Trophoblast cell (in vitro differentiated cells and primary cell): ENCODE results near the gene OSBPL1A.

Experiments
- DNase-seq, 2 donors: peaks; one replicate each; pipeline ENCODE4 v3.0.0-alpha.2; 2016
- H2AFZ ChIP-seq: 2 replicates; pipeline ENCODE4 v1.6.1; 2013; ENCODE audit warnings: low read length, moderate library complexity, mild to moderate bottlenecking; ENCODE audit not compliant: insufficient read depth, poor library complexity
- H2AK5ac ChIP-seq: 2 replicates; pipeline ENCODE4 v1.6.1; 2013; ENCODE audit warnings: mild to moderate bottlenecking, low read length
- H2BK120ac ChIP-seq: 2 replicates; pipeline ENCODE4 v1.6.1; 2013; ENCODE audit warnings: low read length, mild to moderate bottlenecking, moderate library complexity; ENCODE audit not compliant: insufficient read depth, poor library complexity
- H2BK12ac ChIP-seq: 2 replicates; pipeline ENCODE4 v1.6.1; 2013; ENCODE audit warnings: mild to moderate bottlenecking, low read length, moderate library complexity
- H2BK5ac ChIP-seq: 2 replicates; pipeline ENCODE4 v1.6.1; 2013; ENCODE audit warnings: low read length, low read depth, moderate library complexity, mild to moderate bottlenecking; ENCODE audit not compliant: poor library complexity
- H3K14ac ChIP-seq: 2 replicates; pipeline ENCODE4 v1.6.1; 2013; ENCODE audit warnings: mild to moderate bottlenecking, low read length
- H3K18ac ChIP-seq: 2 replicates; pipeline ENCODE4 v1.6.1; 2013; ENCODE audit warnings: mild to moderate bottlenecking, low read length
- H3K23ac ChIP-seq: 2 replicates; pipeline ENCODE4 v1.6.1; 2013; ENCODE audit warnings: low read length
- H3K27ac ChIP-seq: 2 replicates; pipeline ENCODE4 v1.5.1; 2013; ENCODE audit warnings: low read depth, mild to moderate bottlenecking, inconsistent platforms, low read length, moderate library complexity
- H3K27me3 ChIP-seq: 2 replicates; pipeline ENCODE4 v1.6.1; 2013; ENCODE audit warnings: inconsistent platforms, mild to moderate bottlenecking, low read length, moderate library complexity; ENCODE audit not compliant: insufficient read depth
- H3K36me3 ChIP-seq, 2 experiments: 1 replicate in 1 of 2; 2 replicates in 1 of 2; pipeline ENCODE4 v1.6.1; 2013; ENCODE audit warnings: low read length in 2 of 2, mild to moderate bottlenecking in 2 of 2, moderate library complexity in 1 of 2; ENCODE audit not compliant: insufficient read depth in 2 of 2, control insufficient read depth in 1 of 2
- H3K4ac ChIP-seq: 2 replicates; pipeline ENCODE4 v1.6.1; 2013; ENCODE audit warnings: low read depth, mild to moderate bottlenecking, low read length, moderate library complexity
- H3K4me1 ChIP-seq, 2 experiments: 1 replicate in 1 of 2; 2 replicates in 1 of 2; pipeline ENCODE4 v1.6.1; 2013; ENCODE audit warnings: low read length in 2 of 2, mild to moderate bottlenecking in 2 of 2, moderate library complexity in 1 of 2; ENCODE audit not compliant: insufficient read depth in 2 of 2, control insufficient read depth in 1 of 2
- H3K4me2 ChIP-seq: 2 replicates; pipeline ENCODE4 v1.6.1; 2013; ENCODE audit warnings: inconsistent platforms, mild to moderate bottlenecking, low read length, moderate library complexity
- H3K4me3 ChIP-seq: 2 replicates; pipeline ENCODE4 v1.5.1; 2013; ENCODE audit warnings: mild to moderate bottlenecking, low read depth, low read length, inconsistent platforms
- H3K79me1 ChIP-seq: one replicate; pipeline ENCODE4 v1.6.1; 2013; ENCODE audit warnings: low read length
- H3K79me2 ChIP-seq: 2 replicates; pipeline ENCODE4 v1.6.1; 2013; ENCODE audit warnings: low read length, mild to moderate bottlenecking; ENCODE audit not compliant: control insufficient read depth, insufficient read depth, poor library complexity
- H3K9ac ChIP-seq: 2 replicates; pipeline ENCODE4 v1.6.1; 2013; ENCODE audit warnings: mild to moderate bottlenecking, low read length
- H3K9me3 ChIP-seq: 2 replicates; pipeline ENCODE4 v1.6.1; 2013; ENCODE audit warnings: low read depth, mild to moderate bottlenecking, control low read depth, inconsistent platforms, low read length; ENCODE audit not compliant: insufficient read depth
- H4K12ac ChIP-seq: 2 replicates; pipeline ENCODE4 v1.6.1; 2013; ENCODE audit warnings: low read depth, mild to moderate bottlenecking, low read length, moderate library complexity
- H4K8ac ChIP-seq: 2 replicates; pipeline ENCODE4 v1.6.1; 2013; ENCODE audit warnings: low read depth, mild to moderate bottlenecking, low read length, moderate library complexity
- H4K91ac ChIP-seq: one replicate; pipeline ENCODE4 v1.6.1; 2013; ENCODE audit warnings: low read depth, mild to moderate bottlenecking, low read length, moderate library complexity
- WGBS: extraction: QIAGEN DNeasy Blood & Tissue Kit; methylation state at CpG from one replicate; pipeline ENCODE4 v1.1.7; 2013; ENCODE audit warnings: missing lambda C conversion rate; ENCODE audit not compliant: insufficient read length, insufficient coverage; ENCODE audit errors: extremely low coverage; 5-methylcytosine and 5-hydroxymethylcytosine counted together

OSBPL1A gene

DNA sequence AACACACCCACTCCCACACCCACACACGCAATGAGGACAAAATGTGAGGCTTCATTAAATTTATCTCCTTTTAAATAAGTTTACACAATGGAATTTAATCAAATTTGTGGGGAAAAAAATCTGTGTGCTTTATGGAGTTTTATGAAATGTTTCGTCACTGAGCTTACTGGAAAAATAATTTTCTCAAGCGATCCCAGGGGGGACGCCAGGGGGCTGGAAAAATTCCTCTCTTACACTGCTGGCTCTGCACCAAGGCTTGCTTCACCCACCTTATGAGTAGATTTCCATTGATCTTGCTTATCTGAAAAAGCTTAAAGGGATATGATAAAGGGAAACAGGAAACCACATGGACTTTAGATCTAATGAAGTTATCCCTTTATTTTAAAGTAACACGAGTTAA lies 163.3 kb downstream of the OSBPL1A start:
- Histone ChIP-seq H3K27ac (no peak overlapping the region), H2AK5ac (no peak overlapping the region), H3K27me3 (no peaks in the 10 kb centered on the region), H3K23ac (no peak overlapping the region), H3K79me2 (no peaks in the 10 kb centered on the region), H4K8ac (no peak overlapping the region), H4K91ac (no peak overlapping the region), H3K4me2 (no peak overlapping the region), H3K4me3 (no peak overlapping the region), H3K79me1 (no peaks in the 10 kb centered on the region), H4K12ac (no peak overlapping the region), H3K36me3 (no peaks in the 10 kb centered on the region), H3K9me3 (no peaks in the 10 kb centered on the region), H3K4me1 (peaks cover 0 to 3% of the 10 kb centered on the region in 2 experiments), H3K9ac (no peak overlapping the region), H2BK120ac (no peak overlapping the region), H3K18ac (no peak overlapping the region), H3K4ac (no peak overlapping the region), H2BK5ac (no peak overlapping the region), H2AFZ (no peak overlapping the region), H2BK12ac (no peak overlapping the region), H3K14ac (no peak overlapping the region)
- DNase-seq = no peak
- no CpG with 5 or more reads among the region's 5 CpGs for WGBS

DNA sequence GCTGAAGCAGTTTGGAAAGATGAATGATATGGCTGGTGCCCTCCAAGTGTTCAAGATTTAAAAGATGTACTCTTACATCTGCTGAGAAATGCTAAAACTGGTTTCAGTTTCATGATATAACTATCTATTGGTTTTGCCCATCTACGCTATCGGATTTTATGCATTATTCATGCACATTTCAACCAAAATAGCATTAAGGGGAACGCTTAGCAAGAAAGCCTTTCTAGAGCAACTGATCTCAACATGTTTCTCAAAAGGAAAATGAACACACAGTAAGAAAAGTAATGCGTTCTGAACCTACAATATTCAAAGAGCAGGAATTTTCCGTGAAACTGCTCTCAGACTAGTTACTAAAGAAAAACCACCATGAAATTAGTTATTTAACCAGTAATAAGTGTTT lies 164.8 kb downstream of the OSBPL1A start:
- H2BK120ac ChIP-seq = no peak overlapping the region
- no peaks in the 10 kb centered on the region for H3K27me3 ChIP-seq
- H3K9me3 ChIP-seq = no peaks in the 10 kb centered on the region
- H3K23ac ChIP-seq = no peak overlapping the region
- WGBS = no CpG with 5 or more reads among the region's 5 CpGs
- no peak overlapping the region for H3K4me2 ChIP-seq
- no peak overlapping the region for H3K4me3 ChIP-seq
- H3K36me3 ChIP-seq = no peaks in the 10 kb centered on the region
- DNase-seq = no peak
- H2AFZ ChIP-seq = no peak overlapping the region
- no peak overlapping the region for H4K91ac ChIP-seq
- no peaks in the 10 kb centered on the region for H3K79me1 ChIP-seq
- no peak overlapping the region for H3K18ac ChIP-seq
- no peak overlapping the region for H3K9ac ChIP-seq
- H3K27ac ChIP-seq = no peak overlapping the region
- no peak overlapping the region for H3K4ac ChIP-seq
- H2AK5ac ChIP-seq = no peak overlapping the region
- H4K8ac ChIP-seq = no peak overlapping the region
- H4K12ac ChIP-seq = no peak overlapping the region
- no peak overlapping the region for H2BK5ac ChIP-seq
- H3K79me2 ChIP-seq = no peaks in the 10 kb centered on the region
- H3K4me1 ChIP-seq = peaks cover 0 to 3% of the 10 kb centered on the region in 2 experiments
- H3K14ac ChIP-seq = no peak overlapping the region
- no peak overlapping the region for H2BK12ac ChIP-seq

DNA sequence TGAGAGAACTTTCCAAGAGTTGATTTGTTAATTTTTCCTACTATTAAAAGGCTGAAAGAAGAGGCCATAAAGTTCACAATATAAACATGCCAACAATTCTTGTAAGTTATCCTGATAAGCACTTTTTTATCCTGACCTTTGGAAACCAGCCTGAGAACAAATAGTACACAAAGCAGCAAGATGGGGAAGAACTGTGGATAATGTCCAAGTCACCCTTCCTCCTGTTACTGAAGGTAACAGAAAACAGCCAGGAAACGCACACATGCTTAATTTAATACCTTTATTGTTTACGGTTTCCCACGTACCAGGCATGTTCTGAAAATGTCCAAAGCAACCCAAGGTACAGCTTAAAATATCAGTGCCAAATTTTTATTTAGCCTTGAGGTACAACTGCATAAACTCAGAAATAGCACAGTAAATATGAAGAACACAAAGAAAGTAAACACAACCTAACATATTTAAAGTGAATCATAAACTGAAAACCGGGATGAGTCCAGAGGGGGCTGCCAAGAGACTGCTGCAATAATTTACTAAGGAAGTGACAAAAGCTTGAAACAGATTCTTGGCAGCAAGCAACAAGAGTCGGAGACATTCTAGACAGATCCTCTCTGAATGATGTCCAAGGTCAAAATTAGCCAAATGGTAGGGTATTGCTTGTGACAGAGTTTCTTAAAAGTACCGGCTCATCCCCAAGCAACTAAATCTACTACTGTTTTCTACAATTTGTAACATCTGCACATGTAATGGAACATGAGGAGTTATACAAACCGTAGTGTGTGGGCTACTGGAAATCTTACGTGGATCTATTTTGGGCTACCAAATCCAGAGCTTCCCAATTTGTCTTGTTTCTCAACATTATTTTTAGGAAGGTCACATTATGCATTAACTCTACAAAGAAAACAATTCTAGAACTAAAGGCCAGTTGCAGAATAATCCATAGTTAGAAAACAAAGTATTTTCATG lies 165.6 kb downstream of the OSBPL1A start:
- no peak overlapping the region for H3K4ac ChIP-seq
- H3K4me1 ChIP-seq = peaks cover 0 to 3% of the 10 kb centered on the region in 2 experiments
- no peak overlapping the region for H3K18ac ChIP-seq
- no peaks in the 10 kb centered on the region for H3K9me3 ChIP-seq
- no peak for DNase-seq
- H3K27me3 ChIP-seq = no peaks in the 10 kb centered on the region
- no peaks in the 10 kb centered on the region for H3K79me1 ChIP-seq
- H3K79me2 ChIP-seq = no peaks in the 10 kb centered on the region
- H3K9ac ChIP-seq = no peak overlapping the region
- H3K4me2 ChIP-seq = no peak overlapping the region
- H2BK120ac ChIP-seq = no peak overlapping the region
- H4K8ac ChIP-seq = no peak overlapping the region
- no peak overlapping the region for H2BK5ac ChIP-seq
- no peak overlapping the region for H4K91ac ChIP-seq
- H3K4me3 ChIP-seq = no peak overlapping the region
- H3K27ac ChIP-seq = no peak overlapping the region
- no CpG with 5 or more reads among the region's 8 CpGs for WGBS
- no peak overlapping the region for H2BK12ac ChIP-seq
- H2AFZ ChIP-seq = no peak overlapping the region
- H4K12ac ChIP-seq = no peak overlapping the region
- H2AK5ac ChIP-seq = no peak overlapping the region
- H3K36me3 ChIP-seq = no peaks in the 10 kb centered on the region
- no peak overlapping the region for H3K14ac ChIP-seq
- H3K23ac ChIP-seq = no peak overlapping the region

DNA sequence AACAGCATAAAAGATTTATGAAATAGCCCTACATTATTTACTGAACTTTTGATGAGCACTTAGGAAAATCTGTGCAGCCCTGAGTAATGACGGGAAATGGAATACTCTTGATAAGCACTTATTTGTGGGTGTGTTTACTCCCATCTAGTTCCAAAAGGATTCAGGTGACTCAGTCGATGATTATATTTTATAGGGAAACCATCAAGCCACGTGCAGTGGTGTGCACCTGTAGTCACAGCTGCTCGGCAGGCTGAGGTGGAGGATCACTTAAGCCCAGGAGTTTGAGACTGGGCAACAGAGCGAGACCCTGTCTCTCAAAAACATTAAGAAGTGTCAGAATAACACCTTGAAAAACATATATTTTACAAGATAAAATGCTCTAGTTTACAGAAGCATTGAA lies 166.9 kb downstream of the OSBPL1A start:
- Histone ChIP-seq H3K23ac (no peak overlapping the region), H3K4me2 (no peak overlapping the region), H3K79me1 (no peaks in the 10 kb centered on the region), H2AFZ (no peak overlapping the region), H2BK120ac (no peak overlapping the region), H3K4me3 (no peak overlapping the region), H3K36me3 (no peaks in the 10 kb centered on the region), H4K8ac (no peak overlapping the region), H3K9me3 (no peaks in the 10 kb centered on the region), H3K9ac (no peak overlapping the region), H3K14ac (no peak overlapping the region), H4K91ac (no peak overlapping the region), H2AK5ac (no peak overlapping the region), H3K4ac (no peak overlapping the region), H3K4me1 (peaks cover 0 to 3% of the 10 kb centered on the region in 2 experiments), H4K12ac (no peak overlapping the region), H2BK5ac (no peak overlapping the region), H3K27me3 (no peaks in the 10 kb centered on the region), H3K79me2 (no peaks in the 10 kb centered on the region), H3K18ac (no peak overlapping the region), H3K27ac (no peak overlapping the region), H2BK12ac (no peak overlapping the region)
- WGBS = no CpG with 5 or more reads among the region's 5 CpGs
- no peak for DNase-seq
